Measurements from ENCODE around the gene NPRL2. TPM values are rescaled to one million over a fixed set of nuclear protein-coding genes. Genes with fewer than 3 reads are reported as not detected.

NPRL2 gene
- total and polyA plus RNA-seq, 2 experiments from 2014 or later: 22.3 to 27.7 TPM

DNA sequence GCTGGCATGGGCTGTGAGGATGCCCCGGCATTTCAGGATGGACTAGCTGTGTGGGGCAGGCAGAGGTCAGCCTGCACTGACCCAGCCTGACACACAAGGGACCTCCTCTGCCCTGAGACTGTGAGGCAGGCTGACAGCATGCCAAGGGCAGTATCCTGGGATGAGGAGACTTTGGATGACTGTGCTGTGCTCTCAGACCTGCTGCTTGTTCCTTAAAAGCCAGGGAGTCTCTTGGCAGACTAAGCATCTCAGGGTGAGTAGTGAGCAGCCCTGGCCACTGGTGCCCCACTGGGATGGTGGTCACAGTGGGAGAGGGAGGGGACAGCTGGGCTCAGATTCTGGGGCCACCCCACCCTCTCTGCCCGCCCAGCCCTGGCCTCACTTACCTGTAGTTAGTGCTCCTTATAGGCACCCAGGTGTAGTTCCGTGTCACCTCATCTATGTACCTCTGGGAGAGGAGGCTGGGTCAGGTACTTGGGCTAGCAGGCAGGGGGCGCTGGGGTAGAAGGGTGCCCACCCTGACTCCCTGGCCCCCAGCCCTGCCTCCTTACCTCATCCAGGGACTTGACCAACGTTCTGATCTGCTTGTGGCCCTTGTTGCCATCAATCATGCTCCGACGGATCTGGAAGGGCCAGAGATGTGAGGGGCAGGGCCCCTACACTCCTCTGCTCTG is 24.8 kb upstream of the NPRL2 start:
- H3K4me1 ChIP-seq (ENCODE audit: insufficient read depth): peaks cover 11% of the 10 kb centered on the region
- no peak overlapping the region for H2AFZ ChIP-seq
- H3K4me3 ChIP-seq: no peak overlapping the region
- Mint-ChIP-seq H3K36me3 (ENCODE audit: low read depth) (no peaks in the 10 kb centered on the region; the same call in 2 of the 3 replicates), H3K27me3 (ENCODE audit: insufficient read depth, low read depth, poor library complexity) (peaks cover 24% of the 10 kb centered on the region), H3K4me1 (peaks cover 37% of the 10 kb centered on the region), H3K4me3 (no peak overlapping the region; the same call in 2 of the 3 replicates), H3K27ac (no peak overlapping the region), H3K9me3 (no peaks in the 10 kb centered on the region; the same call in 2 of the 3 replicates)
- TF ChIP-seq ZNF114 (CRISPR knock-in tag; IDR thresholded peaks at IDR 0.05) (no peak), JUNB (IDR thresholded peaks at IDR 0.05; ENCODE audit: unreplicated experiment) (no peak), POLR2AphosphoS5 (IDR thresholded peaks at IDR 0.05; ENCODE audit: low read depth) (no peak), STAT1 (IDR thresholded peaks at IDR 0.05; ENCODE audit: unreplicated experiment) (no peak)
- TF ChIP-seq, protein P1, sequence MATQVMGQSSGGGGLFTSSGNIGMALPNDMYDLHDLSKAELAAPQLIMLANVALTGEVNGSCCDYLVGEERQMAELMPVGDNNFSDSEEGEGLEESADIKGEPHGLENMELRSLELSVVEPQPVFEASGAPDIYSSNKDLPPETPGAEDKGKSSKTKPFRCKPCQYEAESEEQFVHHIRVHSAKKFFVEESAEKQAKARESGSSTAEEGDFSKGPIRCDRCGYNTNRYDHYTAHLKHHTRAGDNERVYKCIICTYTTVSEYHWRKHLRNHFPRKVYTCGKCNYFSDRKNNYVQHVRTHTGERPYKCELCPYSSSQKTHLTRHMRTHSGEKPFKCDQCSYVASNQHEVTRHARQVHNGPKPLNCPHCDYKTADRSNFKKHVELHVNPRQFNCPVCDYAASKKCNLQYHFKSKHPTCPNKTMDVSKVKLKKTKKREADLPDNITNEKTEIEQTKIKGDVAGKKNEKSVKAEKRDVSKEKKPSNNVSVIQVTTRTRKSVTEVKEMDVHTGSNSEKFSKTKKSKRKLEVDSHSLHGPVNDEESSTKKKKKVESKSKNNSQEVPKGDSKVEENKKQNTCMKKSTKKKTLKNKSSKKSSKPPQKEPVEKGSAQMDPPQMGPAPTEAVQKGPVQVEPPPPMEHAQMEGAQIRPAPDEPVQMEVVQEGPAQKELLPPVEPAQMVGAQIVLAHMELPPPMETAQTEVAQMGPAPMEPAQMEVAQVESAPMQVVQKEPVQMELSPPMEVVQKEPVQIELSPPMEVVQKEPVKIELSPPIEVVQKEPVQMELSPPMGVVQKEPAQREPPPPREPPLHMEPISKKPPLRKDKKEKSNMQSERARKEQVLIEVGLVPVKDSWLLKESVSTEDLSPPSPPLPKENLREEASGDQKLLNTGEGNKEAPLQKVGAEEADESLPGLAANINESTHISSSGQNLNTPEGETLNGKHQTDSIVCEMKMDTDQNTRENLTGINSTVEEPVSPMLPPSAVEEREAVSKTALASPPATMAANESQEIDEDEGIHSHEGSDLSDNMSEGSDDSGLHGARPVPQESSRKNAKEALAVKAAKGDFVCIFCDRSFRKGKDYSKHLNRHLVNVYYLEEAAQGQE (IDR thresholded peaks at IDR 0.05; ENCODE audit: unreplicated experiment): no peak
- TF ChIP-seq, protein P2, sequence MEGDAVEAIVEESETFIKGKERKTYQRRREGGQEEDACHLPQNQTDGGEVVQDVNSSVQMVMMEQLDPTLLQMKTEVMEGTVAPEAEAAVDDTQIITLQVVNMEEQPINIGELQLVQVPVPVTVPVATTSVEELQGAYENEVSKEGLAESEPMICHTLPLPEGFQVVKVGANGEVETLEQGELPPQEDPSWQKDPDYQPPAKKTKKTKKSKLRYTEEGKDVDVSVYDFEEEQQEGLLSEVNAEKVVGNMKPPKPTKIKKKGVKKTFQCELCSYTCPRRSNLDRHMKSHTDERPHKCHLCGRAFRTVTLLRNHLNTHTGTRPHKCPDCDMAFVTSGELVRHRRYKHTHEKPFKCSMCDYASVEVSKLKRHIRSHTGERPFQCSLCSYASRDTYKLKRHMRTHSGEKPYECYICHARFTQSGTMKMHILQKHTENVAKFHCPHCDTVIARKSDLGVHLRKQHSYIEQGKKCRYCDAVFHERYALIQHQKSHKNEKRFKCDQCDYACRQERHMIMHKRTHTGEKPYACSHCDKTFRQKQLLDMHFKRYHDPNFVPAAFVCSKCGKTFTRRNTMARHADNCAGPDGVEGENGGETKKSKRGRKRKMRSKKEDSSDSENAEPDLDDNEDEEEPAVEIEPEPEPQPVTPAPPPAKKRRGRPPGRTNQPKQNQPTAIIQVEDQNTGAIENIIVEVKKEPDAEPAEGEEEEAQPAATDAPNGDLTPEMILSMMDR (conservative IDR thresholded peaks at IDR 0.05; ENCODE audit: low read depth in 2 of 2): peak; percentile 49 to 70
- H3K4me2 ChIP-seq: no peak overlapping the region
- H3K9me2 ChIP-seq (ENCODE audit: insufficient read depth): no peaks in the 10 kb centered on the region
- H3K79me2 ChIP-seq (replicated peaks; ENCODE audit: insufficient read depth): no peaks in the 10 kb centered on the region
- no peaks in the 10 kb centered on the region for H3K27me3 ChIP-seq (ENCODE audit: insufficient read depth)
- DNase-seq (ENCODE audit: low spot score) (peak; percentile 65), ATAC-seq (peak; percentile 57)
- no peaks in the 10 kb centered on the region for H4K20me1 ChIP-seq (replicated peaks; ENCODE audit: insufficient read depth)
- H3F3A ChIP-seq (replicated peaks; ENCODE audit: low read depth): no peaks in the 10 kb centered on the region
- H3K36me3 ChIP-seq (ENCODE audit: insufficient read depth): no peaks in the 10 kb centered on the region
- no peak overlapping the region for H3K27ac ChIP-seq (ENCODE audit: low read depth)

DNA sequence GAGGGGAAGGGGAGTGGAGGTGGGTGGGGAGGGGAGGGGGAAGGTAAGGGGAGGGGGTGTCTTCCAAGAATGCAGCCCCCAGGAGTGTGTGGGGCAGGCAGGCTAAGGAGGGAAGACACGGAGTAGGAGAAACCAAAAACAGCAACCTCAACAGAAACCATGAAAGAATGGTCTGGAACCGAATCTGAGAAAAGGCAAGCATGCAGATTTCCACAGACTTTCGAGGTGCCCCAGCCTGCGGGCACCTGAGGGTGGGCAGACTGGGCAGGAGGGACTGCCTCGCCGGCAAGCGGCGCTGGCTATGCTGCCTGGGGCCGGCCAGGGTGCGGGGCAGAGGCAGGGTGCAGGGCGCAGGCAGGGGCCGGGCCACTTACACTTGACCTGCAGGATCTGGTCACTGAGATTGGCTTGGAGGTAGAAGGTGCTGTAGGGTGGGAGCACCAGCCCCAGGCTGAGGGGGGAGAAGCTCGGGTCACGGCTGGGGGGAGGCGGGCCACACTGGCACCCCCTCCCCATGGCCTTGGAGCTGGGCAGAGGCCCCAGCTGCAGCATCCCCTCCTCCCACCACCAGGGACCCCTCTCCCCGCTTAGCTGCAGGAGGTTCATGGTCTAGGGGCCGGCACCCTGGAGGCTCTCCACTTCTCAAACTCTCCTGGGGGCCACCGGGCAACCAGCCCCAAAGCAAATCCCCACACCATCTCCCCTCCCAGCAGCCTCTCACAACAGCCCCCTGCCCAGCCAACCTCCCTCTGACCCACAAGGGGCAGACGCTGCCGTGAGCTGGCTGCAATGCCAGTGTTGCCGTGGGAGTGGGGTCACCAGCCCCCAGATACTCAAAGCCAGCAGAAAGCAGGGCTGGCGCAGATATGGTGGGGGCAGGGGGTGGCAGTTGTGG is 24.0 kb upstream of the NPRL2 start:
- Histone ChIP-seq H2AFZ (no peak overlapping the region), H3K27ac (ENCODE audit: low read depth) (no peak overlapping the region), H3K27me3 (ENCODE audit: insufficient read depth) (no peaks in the 10 kb centered on the region), H3K9me2 (ENCODE audit: insufficient read depth) (no peaks in the 10 kb centered on the region), H3K4me2 (no peak overlapping the region), H3K36me3 (ENCODE audit: insufficient read depth) (no peaks in the 10 kb centered on the region), H4K20me1 (replicated peaks; ENCODE audit: insufficient read depth) (no peaks in the 10 kb centered on the region), H3K4me1 (ENCODE audit: insufficient read depth) (peaks cover 11% of the 10 kb centered on the region), H3K4me3 (no peak overlapping the region), H3F3A (replicated peaks; ENCODE audit: low read depth) (no peaks in the 10 kb centered on the region), H3K79me2 (replicated peaks; ENCODE audit: insufficient read depth) (no peaks in the 10 kb centered on the region)
- H3K27ac Mint-ChIP-seq: no peak overlapping the region
- peak; percentile 6; the same call in 2 of the 3 replicates for ATAC-seq
- no peak for DNase-seq (ENCODE audit: low spot score)
- no peak for TF ChIP-seq EZH2 (IDR thresholded peaks at IDR 0.05; ENCODE audit: low read depth, unreplicated experiment)
- TF ChIP-seq, protein P3, sequence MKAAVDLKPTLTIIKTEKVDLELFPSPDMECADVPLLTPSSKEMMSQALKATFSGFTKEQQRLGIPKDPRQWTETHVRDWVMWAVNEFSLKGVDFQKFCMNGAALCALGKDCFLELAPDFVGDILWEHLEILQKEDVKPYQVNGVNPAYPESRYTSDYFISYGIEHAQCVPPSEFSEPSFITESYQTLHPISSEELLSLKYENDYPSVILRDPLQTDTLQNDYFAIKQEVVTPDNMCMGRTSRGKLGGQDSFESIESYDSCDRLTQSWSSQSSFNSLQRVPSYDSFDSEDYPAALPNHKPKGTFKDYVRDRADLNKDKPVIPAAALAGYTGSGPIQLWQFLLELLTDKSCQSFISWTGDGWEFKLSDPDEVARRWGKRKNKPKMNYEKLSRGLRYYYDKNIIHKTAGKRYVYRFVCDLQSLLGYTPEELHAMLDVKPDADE (IDR thresholded peaks at IDR 0.05): no peak
- TF ChIP-seq, protein P1 (IDR thresholded peaks at IDR 0.05; ENCODE audit: unreplicated experiment): no peak
- H3K4me1 Mint-ChIP-seq: peaks cover 37% of the 10 kb centered on the region
- H3K9me3 Mint-ChIP-seq: no peaks in the 10 kb centered on the region; the same call in 2 of the 3 replicates
- no peaks in the 10 kb centered on the region; the same call in 2 of the 3 replicates for H3K36me3 Mint-ChIP-seq (ENCODE audit: low read depth)
- no peak overlapping the region for H3K4me3 Mint-ChIP-seq
- H3K27me3 Mint-ChIP-seq (ENCODE audit: insufficient read depth, low read depth, poor library complexity): peaks cover 26% of the 10 kb centered on the region
